GM10266 (cell line): ENCODE data around the gene AKT3.

Experiments
- DNase-seq: peaks from one replicate; pipeline ENCODE4 v3.0.0; 2012; ENCODE audit errors: extremely low spot score
- TF ChIP-seq, protein P1 (sequence below): IDR thresholded peaks from 2 replicates; pipeline ENCODE4 v1.5.1; 2012; ENCODE audit warnings: mild to moderate bottlenecking, low read depth; ENCODE audit not compliant: control insufficient read depth, insufficient read depth; ENCODE audit errors: missing control alignments

AKT3 gene

DNA sequence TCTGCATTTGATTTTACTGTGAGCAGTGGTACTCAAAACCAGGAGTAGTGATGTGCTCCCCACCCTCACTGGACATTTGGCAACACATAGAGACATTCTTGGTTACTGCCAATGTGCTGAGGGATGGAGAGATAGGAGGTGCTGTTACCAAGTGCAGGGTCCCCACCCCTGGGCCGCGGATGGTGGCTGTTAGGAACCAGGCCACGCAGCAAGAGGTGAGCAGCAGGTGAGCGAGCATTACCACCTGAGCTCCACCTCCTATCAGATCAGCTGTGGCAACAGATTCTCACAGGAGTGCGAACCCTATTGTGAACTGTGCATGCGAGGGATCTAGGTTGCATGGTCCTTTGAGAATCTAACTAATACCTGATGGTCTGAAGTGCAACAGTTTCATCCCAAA is 95.7 kb downstream of the AKT3 start:
- TF ChIP-seq, protein P1, sequence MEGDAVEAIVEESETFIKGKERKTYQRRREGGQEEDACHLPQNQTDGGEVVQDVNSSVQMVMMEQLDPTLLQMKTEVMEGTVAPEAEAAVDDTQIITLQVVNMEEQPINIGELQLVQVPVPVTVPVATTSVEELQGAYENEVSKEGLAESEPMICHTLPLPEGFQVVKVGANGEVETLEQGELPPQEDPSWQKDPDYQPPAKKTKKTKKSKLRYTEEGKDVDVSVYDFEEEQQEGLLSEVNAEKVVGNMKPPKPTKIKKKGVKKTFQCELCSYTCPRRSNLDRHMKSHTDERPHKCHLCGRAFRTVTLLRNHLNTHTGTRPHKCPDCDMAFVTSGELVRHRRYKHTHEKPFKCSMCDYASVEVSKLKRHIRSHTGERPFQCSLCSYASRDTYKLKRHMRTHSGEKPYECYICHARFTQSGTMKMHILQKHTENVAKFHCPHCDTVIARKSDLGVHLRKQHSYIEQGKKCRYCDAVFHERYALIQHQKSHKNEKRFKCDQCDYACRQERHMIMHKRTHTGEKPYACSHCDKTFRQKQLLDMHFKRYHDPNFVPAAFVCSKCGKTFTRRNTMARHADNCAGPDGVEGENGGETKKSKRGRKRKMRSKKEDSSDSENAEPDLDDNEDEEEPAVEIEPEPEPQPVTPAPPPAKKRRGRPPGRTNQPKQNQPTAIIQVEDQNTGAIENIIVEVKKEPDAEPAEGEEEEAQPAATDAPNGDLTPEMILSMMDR = no peak
- DNase-seq = no peak

DNA sequence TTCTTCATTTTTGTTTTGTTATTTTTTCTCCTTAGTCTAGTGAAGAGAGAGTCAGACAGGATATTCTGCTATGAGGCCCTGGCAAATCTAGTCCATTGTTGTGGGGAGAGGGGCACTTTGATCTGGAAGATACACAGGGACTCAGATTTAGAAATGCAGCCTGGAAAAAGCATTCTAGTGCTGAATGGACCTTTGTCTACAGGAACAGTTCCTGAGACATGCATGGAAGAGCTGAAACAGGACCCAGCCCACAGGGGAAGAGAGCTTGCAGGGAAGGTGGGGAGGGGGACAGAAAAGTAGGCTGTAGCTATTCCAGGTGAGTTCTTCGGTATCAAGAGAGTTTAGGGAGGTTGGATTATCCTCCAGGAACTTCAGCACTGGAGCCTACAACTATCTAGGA is 98.5 kb downstream of the AKT3 start:
- TF ChIP-seq, protein P1 = no peak
- no peak for DNase-seq

- TF ChIP-seq, protein P1 = peak; percentile 70
- DNase-seq = peak; percentile 62
Measured at GRCh38 chr1:243748706-243749283, 101.2 kb downstream of the AKT3 start.

DNA sequence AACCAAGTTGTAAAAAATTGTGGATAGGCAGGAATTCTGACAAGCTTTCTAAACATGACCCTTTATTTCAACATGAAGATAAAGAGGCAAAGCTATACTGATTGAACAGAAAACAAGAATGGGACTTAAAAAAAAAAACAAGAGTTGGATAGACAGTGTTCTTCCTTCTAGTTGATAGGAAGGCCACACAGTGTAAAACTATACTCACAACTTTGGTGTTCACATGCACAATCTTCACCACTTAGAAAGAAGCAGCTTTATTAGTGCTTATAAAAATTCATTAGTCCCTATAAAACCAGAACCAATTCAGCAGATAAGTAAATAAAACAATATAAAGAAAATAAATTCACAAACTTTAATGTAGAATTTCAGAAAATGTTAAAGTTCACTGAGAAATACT is 101.8 kb downstream of the AKT3 start:
- TF ChIP-seq, protein P1 = no peak

GRCh38 chr1:243746751-243747150 is 103.3 kb downstream of the AKT3 start:
- TF ChIP-seq, protein P1 = no peak

More for the DNA sequence above, 101.8 kb downstream of the AKT3 start:
- DNase-seq = no peak

GRCh38 chr1:243745356-243745755 is 104.7 kb downstream of the AKT3 start:
- TF ChIP-seq, protein P1 = no peak
- DNase-seq = no peak

More at GRCh38 chr1:243746751-243747150, 103.3 kb downstream of the AKT3 start:
- DNase-seq = no peak

DNA sequence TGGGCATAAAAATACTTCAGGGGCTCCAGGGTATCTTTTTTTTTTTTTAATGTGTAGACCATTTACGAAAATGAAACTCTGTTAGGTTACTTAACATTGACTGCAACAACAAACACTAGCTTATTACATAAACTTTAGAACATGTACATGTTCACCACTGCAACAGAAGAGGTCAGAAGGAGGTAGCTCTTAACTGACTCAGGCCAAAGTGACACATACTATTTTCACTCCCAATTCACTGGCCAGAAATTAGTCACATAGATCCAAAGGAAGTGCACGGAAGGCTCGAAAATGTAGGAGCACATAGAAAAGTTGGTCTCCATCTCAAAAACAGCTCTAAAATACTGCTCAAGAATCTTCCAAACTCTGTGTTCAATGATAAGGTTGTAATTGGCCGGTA is 107.2 kb downstream of the AKT3 start:
- DNase-seq = no peak
- TF ChIP-seq, protein P1 = no peak
